Renal pelvis (tissue), 4 donors: ENCODE data around the gene UCHL3. TPM values are rescaled to one million over a fixed set of nuclear protein-coding genes. Genes with fewer than 3 reads are reported as not detected.

Experiments
- DNase-seq: peaks from one replicate; pipeline ENCODE4 v3.0.0-alpha.2; 2013
- polyA plus RNA-seq, 3 donors: library from polyadenylated mRNA; unstranded; fragments of 120-200 nt; gene quantifications; one replicate each; pipeline ENCODE4 v1.2.1, GENCODE V29; 2013; ENCODE audit not compliant: insufficient read length in 3 of 3

UCHL3 gene
- polyA plus RNA-seq, 3 donors: 28.1 to 33.1 (median 29.0) TPM

GRCh38 chr13:75618308-75618707 lies 68.7 kb downstream of the UCHL3 start:
- no peak for DNase-seq

GRCh38 chr13:75620020-75620419 lies 70.4 kb downstream of the UCHL3 start:
- DNase-seq: no peak

- no peak for DNase-seq
Observed at GRCh38 chr13:75621147-75621546, 71.6 kb downstream of the UCHL3 start.

- no peak for DNase-seq
Observed at GRCh38 chr13:75628801-75629200, 79.2 kb downstream of the UCHL3 start.

- no peak for DNase-seq
Observed at GRCh38 chr13:75633285-75633684, 83.7 kb downstream of the UCHL3 start.

- no peak for DNase-seq
Observed at GRCh38 chr13:75635101-75635827, 85.7 kb downstream of the UCHL3 start.

GRCh38 chr13:75635828-75636435 lies 86.3 kb downstream of the UCHL3 start, which contains the start of gene LMO7:
Gene LMO7 (plus strand): TSS chr13:75636330. CDS start chr13:75636658, 328 bp downstream.
- peak; percentile 46 for DNase-seq

- no peak for DNase-seq
Observed at GRCh38 chr13:75636436-75637180, 87.0 kb downstream of the UCHL3 start.

- DNase-seq: no peak
Observed at GRCh38 chr13:75637181-75637750, 87.7 kb downstream of the UCHL3 start.

GRCh38 chr13:75639454-75639853 lies 89.9 kb downstream of the UCHL3 start:
- DNase-seq: no peak

- DNase-seq: no peak
Observed at GRCh38 chr13:75641026-75641425, 91.4 kb downstream of the UCHL3 start.

GRCh38 chr13:75643182-75643581 lies 93.6 kb downstream of the UCHL3 start:
- no peak for DNase-seq

GRCh38 chr13:75643693-75644092 lies 94.1 kb downstream of the UCHL3 start:
- DNase-seq: no peak

GRCh38 chr13:75645141-75645540 lies 95.5 kb downstream of the UCHL3 start:
- DNase-seq: no peak

- no peak for DNase-seq
Observed at GRCh38 chr13:75647126-75647784, 97.7 kb downstream of the UCHL3 start.

GRCh38 chr13:75648446-75648845 lies 98.9 kb downstream of the UCHL3 start:
- no peak for DNase-seq

GRCh38 chr13:75651013-75651412 lies 101.4 kb downstream of the UCHL3 start:
- no peak for DNase-seq

GRCh38 chr13:75652726-75653125 lies 103.1 kb downstream of the UCHL3 start:
- DNase-seq: no peak
